Body of pancreas (tissue), 4 donors: ENCODE measurements around the gene MCTP2. TPM values are rescaled to one million over a fixed set of nuclear protein-coding genes. Genes with fewer than 3 reads are reported as not detected.
"Not testable (repeated sequence)": the region's sequence is repeated elsewhere in the genome, so short reads cannot be mapped to it uniquely, and the experiment has no call there.

ENCODE experiments used
- ATAC-seq: fragments of 150-250 bp; one replicate; pipeline ENCODE4 v1.9.1; 2016
- DNase-seq, 4 donors: peaks; one replicate each; pipeline ENCODE4 v3.0.0-alpha.2; 2019
- H3K27ac ChIP-seq, 4 donors: fragments of 200-600 bp; sonication (generic); 1 replicate in 3 of 4; 2 replicates in 1 of 4; pipeline versions ENCODE4 v1.5.1 to v1.6.1; 2016 to 2019; ENCODE audit warnings: mild to moderate bottlenecking in 1 of 4, mixed read lengths in 1 of 4, moderate library complexity in 1 of 4
- H3K27me3 ChIP-seq, 2 donors: fragments of 200-600 bp; sonication (generic); one replicate each; pipeline ENCODE4 v1.6.0; 2016; ENCODE audit warnings: mild to moderate bottlenecking in 1 of 2
- H3K36me3 ChIP-seq, 2 donors: fragments of 200-600 bp; sonication (generic); replicated peaks in 1 of 2; 2 replicates each; pipeline ENCODE4 v1.5.1; 2016; ENCODE audit warnings: low read depth in 2 of 2; ENCODE audit not compliant: insufficient read depth in 1 of 2
- H3K4me1 ChIP-seq: fragments of 200-600 bp; sonication (generic); one replicate; pipeline ENCODE4 v1.6.0; 2016
- H3K4me3 ChIP-seq, 2 donors: fragments of 200-600 bp; sonication (generic); 1 replicate in 1 of 2; 2 replicates in 1 of 2; pipeline ENCODE4 v1.5.1; 2016 to 2019
- H3K9me3 ChIP-seq, 3 donors: fragments of 200-600 bp; sonication (generic); 1 replicate in 2 of 3; 2 replicates in 1 of 3; pipeline ENCODE4 v1.5.1; 2016
- POLR2A ChIP-seq, 3 donors: fragments of 450-650 bp; IDR thresholded peaks; one replicate each; pipeline ENCODE4 v1.6.1; 2016; ENCODE audit warnings: antibody characterized with exemption in 3 of 3, mild to moderate bottlenecking in 2 of 3
- WGBS, 2 donors: methylation state at CpG; one replicate each; pipeline ENCODE4 v1.1.5; 2017; 5-methylcytosine and 5-hydroxymethylcytosine counted together
- intact Hi-C: fragments of 100-400 bp; cut with DNase I; formaldehyde crosslinking; loops from one replicate; pipeline ENCODE4 v1.15.1; 2023
- total RNA-seq, 2 donors: library from RNA; depleted of rRNA; stranded (reverse); fragments of >200 nt; gene quantifications; one replicate each; pipeline ENCODE4 v1.1.0, GENCODE V29; 2016
- TF ChIP-seq, protein P1 (sequence below), 7 experiments: fragments of 450-650 bp in 4 of 7; fragments of 200-600 bp in 3 of 7; sonication (generic) in 3 of 7; IDR thresholded peaks; one replicate each; pipeline ENCODE4 v1.5.1; 2016 to 2019; ENCODE audit warnings: antibody characterized with exemption in 7 of 7

The MCTP2 gene
- total RNA-seq, 2 donors from 2014 or later = 28.5 to 31.6 TPM

- Histone ChIP-seq H3K36me3 (no peaks in the 10 kb centered on the region), H3K9me3 (no peaks in the 10 kb centered on the region), H3K27me3 (no peaks in the 10 kb centered on the region), H3K27ac (peak overlapping the region in 1 of 4 donors; percentile 58), H3K4me3 (no peak overlapping the region), H3K4me1 (peaks cover 36% of the 10 kb centered on the region)
- intact Hi-C loops = no loop called here
- 67 to 68% methylated on average over 4 of the region's 4 CpGs for WGBS, 2 donors
- ATAC-seq = no peak
- DNase-seq = no peak
- no peak for TF ChIP-seq POLR2A (IDR thresholded peaks at IDR 0.05)
- TF ChIP-seq, protein P1, sequence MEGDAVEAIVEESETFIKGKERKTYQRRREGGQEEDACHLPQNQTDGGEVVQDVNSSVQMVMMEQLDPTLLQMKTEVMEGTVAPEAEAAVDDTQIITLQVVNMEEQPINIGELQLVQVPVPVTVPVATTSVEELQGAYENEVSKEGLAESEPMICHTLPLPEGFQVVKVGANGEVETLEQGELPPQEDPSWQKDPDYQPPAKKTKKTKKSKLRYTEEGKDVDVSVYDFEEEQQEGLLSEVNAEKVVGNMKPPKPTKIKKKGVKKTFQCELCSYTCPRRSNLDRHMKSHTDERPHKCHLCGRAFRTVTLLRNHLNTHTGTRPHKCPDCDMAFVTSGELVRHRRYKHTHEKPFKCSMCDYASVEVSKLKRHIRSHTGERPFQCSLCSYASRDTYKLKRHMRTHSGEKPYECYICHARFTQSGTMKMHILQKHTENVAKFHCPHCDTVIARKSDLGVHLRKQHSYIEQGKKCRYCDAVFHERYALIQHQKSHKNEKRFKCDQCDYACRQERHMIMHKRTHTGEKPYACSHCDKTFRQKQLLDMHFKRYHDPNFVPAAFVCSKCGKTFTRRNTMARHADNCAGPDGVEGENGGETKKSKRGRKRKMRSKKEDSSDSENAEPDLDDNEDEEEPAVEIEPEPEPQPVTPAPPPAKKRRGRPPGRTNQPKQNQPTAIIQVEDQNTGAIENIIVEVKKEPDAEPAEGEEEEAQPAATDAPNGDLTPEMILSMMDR (IDR thresholded peaks at IDR 0.05) = no peak
Measured at GRCh38 chr15:94238539-94239118, 7.3 kb downstream of the MCTP2 start.

- ATAC-seq (peak; percentile 59), DNase-seq (no peak)
- peak overlapping the region in 3 of 4 donors; percentile 39 to 58 (median 55) for H3K27ac ChIP-seq
- no peaks in the 10 kb centered on the region for H3K9me3 ChIP-seq
- H3K36me3 ChIP-seq = no peaks in the 10 kb centered on the region
- intact Hi-C loops = no loop called here
- TF ChIP-seq POLR2A (IDR thresholded peaks at IDR 0.05) = no peak
- TF ChIP-seq, protein P1 (IDR thresholded peaks at IDR 0.05) = no peak
- peaks cover 27% of the 10 kb centered on the region for H3K4me1 ChIP-seq
- no peaks in the 10 kb centered on the region for H3K27me3 ChIP-seq
- WGBS, 2 donors = 14% methylated on average over 2 of the region's 2 CpGs
- no peak overlapping the region for H3K4me3 ChIP-seq
Measured at GRCh38 chr15:94239474-94239873, 8.1 kb downstream of the MCTP2 start.

DNA sequence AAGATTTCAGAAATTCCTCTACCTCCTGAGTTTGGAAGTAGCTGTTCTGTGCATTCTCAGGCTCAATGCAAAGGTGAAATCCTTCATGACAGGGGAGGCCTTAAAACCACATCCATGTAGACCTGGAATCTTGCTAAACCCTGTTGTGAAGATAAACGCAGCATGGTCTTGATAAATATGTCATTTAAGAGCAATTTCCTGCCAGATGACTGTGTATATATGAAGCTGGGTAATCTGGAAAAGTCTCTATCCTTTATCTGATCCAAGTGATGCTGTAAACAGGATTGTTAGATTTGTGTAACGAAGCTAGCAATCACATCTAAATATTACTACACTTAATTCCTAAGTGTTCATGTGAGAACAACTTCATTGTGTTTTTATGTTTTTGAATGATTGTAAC is 9.1 kb downstream of the MCTP2 start:
- peak overlapping the region in 3 of 4 donors; percentile 39 to 58 (median 55) for H3K27ac ChIP-seq
- no peak for TF ChIP-seq POLR2A (IDR thresholded peaks at IDR 0.05)
- TF ChIP-seq, protein P1 (IDR thresholded peaks at IDR 0.05) = no peak
- no peaks in the 10 kb centered on the region for H3K36me3 ChIP-seq
- no peak for ATAC-seq
- no peak overlapping the region for H3K4me3 ChIP-seq
- H3K27me3 ChIP-seq = no peaks in the 10 kb centered on the region
- 26 to 34% methylated on average over 2 of the region's 2 CpGs for WGBS, 2 donors
- H3K4me1 ChIP-seq = peaks cover 24% of the 10 kb centered on the region
- no peak for DNase-seq
- intact Hi-C loops = no loop called here
- H3K9me3 ChIP-seq = no peaks in the 10 kb centered on the region

DNA sequence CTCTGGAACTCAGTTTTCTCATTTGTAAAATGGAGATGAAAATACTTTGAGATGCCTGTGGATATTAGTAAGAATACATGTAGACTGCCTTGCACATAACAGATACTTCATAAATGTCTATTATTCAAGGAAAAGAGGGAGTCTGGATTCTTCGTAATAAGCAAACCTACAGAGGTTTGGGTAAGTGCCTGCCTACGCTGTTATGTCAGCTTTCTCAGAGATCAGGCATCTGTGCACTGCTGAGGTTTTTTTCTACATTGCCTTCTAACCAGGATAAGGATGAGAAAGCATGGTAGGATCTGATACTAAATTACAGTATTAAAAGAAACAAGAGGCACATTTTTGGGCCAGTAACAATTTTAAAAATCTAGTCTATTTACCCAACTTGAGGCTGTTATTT is 10.9 kb downstream of the MCTP2 start:
- DNase-seq = no peak
- H3K4me1 ChIP-seq = peaks cover 18% of the 10 kb centered on the region
- no peak overlapping the region for H3K4me3 ChIP-seq
- intact Hi-C loops = no loop called here
- 78 to 92% methylated on average over 2 of the region's 2 CpGs for WGBS, 2 donors
- H3K36me3 ChIP-seq = no peaks in the 10 kb centered on the region
- ATAC-seq = no peak
- peak overlapping the region in 1 of 4 donors; percentile 5 for H3K27ac ChIP-seq
- H3K9me3 ChIP-seq = no peaks in the 10 kb centered on the region
- no peak for TF ChIP-seq POLR2A (IDR thresholded peaks at IDR 0.05)
- TF ChIP-seq, protein P1 (IDR thresholded peaks at IDR 0.05) = no peak
- no peaks in the 10 kb centered on the region for H3K27me3 ChIP-seq

DNA sequence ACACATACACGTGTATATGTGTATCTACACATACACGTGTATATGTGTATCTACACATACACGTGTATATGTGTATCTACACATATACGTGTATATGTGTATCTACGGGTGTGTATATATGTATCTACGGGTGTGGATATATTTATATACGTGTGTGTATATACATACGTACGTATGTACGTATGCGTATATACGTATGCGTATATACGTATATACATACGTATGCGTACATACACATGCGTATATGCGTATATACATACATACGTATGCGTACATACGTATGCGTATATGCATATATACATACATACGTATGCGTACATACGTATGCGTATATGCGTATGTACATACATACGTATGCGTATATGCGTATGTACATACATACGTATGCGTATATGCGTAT is 11.6 kb downstream of the MCTP2 start:
- H3K27ac ChIP-seq, intact Hi-C loops, H3K4me3 ChIP-seq, H3K27me3 ChIP-seq, ATAC-seq, H3K9me3 ChIP-seq, H3K36me3 ChIP-seq, DNase-seq: not testable (repeated sequence)
- peaks cover 22% of the 10 kb centered on the region for H3K4me1 ChIP-seq
- WGBS, 2 donors = 93% methylated on average over 33 of the region's 33 CpGs
